Erythroblast (primary cell): ENCODE measurements around the gene RRBP1.

Experiments
- GATA1 ChIP-seq: IDR thresholded peaks from 2 replicates; pipeline ENCODE4 v1.6.1; 2011; ENCODE audit warnings: low read depth, mild to moderate bottlenecking, control low read depth, low read length, moderate library complexity
- POLR2A ChIP-seq: IDR thresholded peaks from 2 replicates; pipeline ENCODE4 v1.6.1; 2011; ENCODE audit warnings: mild to moderate bottlenecking, low read length

GRCh38 chr20:17678295-17678694, 3.7 kb downstream of the RRBP1 start:
- TF ChIP-seq POLR2A (no peak), GATA1 (no peak)
